GM19193 (cell line): Measurements from ENCODE around the gene GABARAPL2.

Experiments
- POLR2A ChIP-seq: IDR thresholded peaks from 4 replicates; pipeline ENCODE4 v1.6.1; 2011; ENCODE audit not compliant: insufficient read depth, insufficient read length; ENCODE audit errors: extremely low read depth

Gene GABARAPL2

GRCh38 chr16:75614066-75614897, 48.1 kb downstream of the GABARAPL2 start:
- TF ChIP-seq POLR2A = no peak

GRCh38 chr16:75615619-75616018, 49.4 kb downstream of the GABARAPL2 start:
- TF ChIP-seq POLR2A = no peak

- TF ChIP-seq POLR2A = no peak
Observed at GRCh38 chr16:75616521-75617010, 50.4 kb downstream of the GABARAPL2 start.

GRCh38 chr16:75617121-75617520, 50.9 kb downstream of the GABARAPL2 start:
- TF ChIP-seq POLR2A = no peak

GRCh38 chr16:75618780-75619179, 52.6 kb downstream of the GABARAPL2 start:
- no peak for TF ChIP-seq POLR2A

GRCh38 chr16:75620326-75621169, 54.4 kb downstream of the GABARAPL2 start:
- TF ChIP-seq POLR2A = no peak

GRCh38 chr16:75621170-75621477, 54.9 kb downstream of the GABARAPL2 start:
- TF ChIP-seq POLR2A = no peak

GRCh38 chr16:75622761-75623605, 56.8 kb downstream of the GABARAPL2 start, which contains the start of gene ADAT1:
Gene ADAT1, minus strand, starts transcription at chr16:75623281. Its CDS starts 2,482 bp downstream, at chr16:75620799.
- TF ChIP-seq POLR2A = peak; percentile 93

- no peak for TF ChIP-seq POLR2A
Observed at GRCh38 chr16:75624921-75625334, 58.7 kb downstream of the GABARAPL2 start.

GRCh38 chr16:75626806-75627205, 60.6 kb downstream of the GABARAPL2 start:
- TF ChIP-seq POLR2A = no peak
